A549 treated with Hydrocortisone at 1 μM for 4 hours (cell line): Measurements from ENCODE around the gene SLC9A4. TPM values are rescaled to one million over a fixed set of nuclear protein-coding genes. Genes with fewer than 3 reads are reported as not detected.

Experiments
- total RNA-seq: library from RNA; stranded (reverse); fragments of 200-300 nt; extraction: Qiagen RNA extraction; gene quantifications from 5 replicates; pipeline ENCODE4 v1.2.3, GENCODE V29; 2022

SLC9A4 gene, protein sequence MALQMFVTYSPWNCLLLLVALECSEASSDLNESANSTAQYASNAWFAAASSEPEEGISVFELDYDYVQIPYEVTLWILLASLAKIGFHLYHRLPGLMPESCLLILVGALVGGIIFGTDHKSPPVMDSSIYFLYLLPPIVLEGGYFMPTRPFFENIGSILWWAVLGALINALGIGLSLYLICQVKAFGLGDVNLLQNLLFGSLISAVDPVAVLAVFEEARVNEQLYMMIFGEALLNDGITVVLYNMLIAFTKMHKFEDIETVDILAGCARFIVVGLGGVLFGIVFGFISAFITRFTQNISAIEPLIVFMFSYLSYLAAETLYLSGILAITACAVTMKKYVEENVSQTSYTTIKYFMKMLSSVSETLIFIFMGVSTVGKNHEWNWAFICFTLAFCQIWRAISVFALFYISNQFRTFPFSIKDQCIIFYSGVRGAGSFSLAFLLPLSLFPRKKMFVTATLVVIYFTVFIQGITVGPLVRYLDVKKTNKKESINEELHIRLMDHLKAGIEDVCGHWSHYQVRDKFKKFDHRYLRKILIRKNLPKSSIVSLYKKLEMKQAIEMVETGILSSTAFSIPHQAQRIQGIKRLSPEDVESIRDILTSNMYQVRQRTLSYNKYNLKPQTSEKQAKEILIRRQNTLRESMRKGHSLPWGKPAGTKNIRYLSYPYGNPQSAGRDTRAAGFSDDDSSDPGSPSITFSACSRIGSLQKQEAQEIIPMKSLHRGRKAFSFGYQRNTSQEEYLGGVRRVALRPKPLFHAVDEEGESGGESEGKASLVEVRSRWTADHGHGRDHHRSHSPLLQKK
- not detected in 5 replicates for total RNA-seq

DNA sequence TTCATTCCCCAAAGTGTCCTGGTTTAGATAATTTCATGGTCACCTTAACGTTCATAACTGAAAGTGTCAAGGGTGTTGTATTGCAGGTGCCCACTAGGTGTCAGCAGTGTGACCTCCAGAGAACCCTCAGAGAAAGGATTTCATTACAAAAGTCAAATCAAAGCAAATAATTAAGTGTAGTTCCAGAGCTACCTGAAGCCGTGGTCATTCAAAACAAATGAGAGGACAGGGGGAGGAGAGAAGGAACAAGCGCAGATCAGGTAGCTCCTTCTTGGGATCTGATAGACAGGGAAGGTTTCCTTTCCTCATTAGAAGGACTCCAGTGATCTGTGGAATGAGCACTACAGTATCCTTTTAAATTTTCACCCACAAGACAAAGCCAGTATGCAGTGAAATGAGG, at the start of gene SLC9A4:
Gene SLC9A4, plus strand, starts transcription at position 207 of the 400 bp plus-strand sequence. CDS start 534 bp downstream, outside the sequence.

Other genes with a start within 250 kb of the SLC9A4 start
- gene IL1RL1, start 161.7 kb upstream of the SLC9A4 start, total RNA-seq: 0.64 to 1.4 TPM (median 1.0 TPM) in 5 replicates
- gene IL18R1, start 117.4 kb upstream of the SLC9A4 start, total RNA-seq: 1.0 to 1.4 TPM (median 1.2 TPM) in 5 replicates
- gene IL18RAP, start 50.1 kb upstream of the SLC9A4 start, total RNA-seq: 0.03 to 0.09 TPM (median 0.06 TPM) in 4 of 5 replicates, not detected in the other
- 2.8 to 3.8 TPM (median 3.0 TPM) in 5 replicates for gene SLC9A2, start 146.3 kb downstream of the SLC9A4 start, total RNA-seq